Endothelial cell (in vitro differentiated cells): ENCODE measurements around the gene TREM2. TPM values are rescaled to one million over a fixed set of nuclear protein-coding genes. Genes with fewer than 3 reads are reported as not detected.

Experiments used
- DNase-seq: peaks from one replicate; pipeline ENCODE4 v3.0.0; 2021; ENCODE audit warnings: low spot score
- H3K27ac Mint-ChIP-seq: one replicate; pipeline ENCODE4 v1.8.0; 2021; ENCODE audit warnings: mixed read lengths, inconsistent platforms; ENCODE audit not compliant: unreplicated experiment
- H3K27me3 Mint-ChIP-seq: one replicate; pipeline ENCODE4 v1.8.0; 2021; ENCODE audit warnings: mild to moderate bottlenecking, moderate library complexity, mixed read lengths, inconsistent platforms; ENCODE audit not compliant: unreplicated experiment
- H3K36me3 Mint-ChIP-seq: one replicate; pipeline ENCODE4 v1.8.0; 2021; ENCODE audit warnings: mild to moderate bottlenecking, low read depth, mixed read lengths, inconsistent platforms; ENCODE audit not compliant: unreplicated experiment
- H3K4me1 Mint-ChIP-seq: one replicate; pipeline ENCODE4 v1.8.0; 2021; ENCODE audit warnings: mild to moderate bottlenecking, mixed read lengths, inconsistent platforms; ENCODE audit not compliant: unreplicated experiment
- H3K4me3 Mint-ChIP-seq: one replicate; pipeline ENCODE4 v1.8.0; 2021; ENCODE audit warnings: mild to moderate bottlenecking, mixed read lengths, inconsistent platforms; ENCODE audit not compliant: unreplicated experiment
- H3K9me3 Mint-ChIP-seq: one replicate; pipeline ENCODE4 v1.8.0; 2021; ENCODE audit warnings: mixed read lengths, inconsistent platforms; ENCODE audit not compliant: unreplicated experiment
- CTCF ChIP-seq: fragments of 200-600 bp; sonication (generic); IDR thresholded peaks from one replicate; pipeline ENCODE4 v1.5.0; 2021; ENCODE audit warnings: antibody characterized with exemption; ENCODE audit not compliant: unreplicated experiment
- total RNA-seq: library from RNA; stranded (reverse); fragmentation: NEBNext Ultra II Directional; extraction: Animal tissue kit (Norgen Biotek cat#: 25700); gene quantifications from one replicate; pipeline ENCODE4 v1.2.1, GENCODE V29; 2021; ENCODE audit not compliant: unreplicated experiment

The TREM2 gene
- total RNA-seq, 1 donor from 2014 or later, result not detected

DNA sequence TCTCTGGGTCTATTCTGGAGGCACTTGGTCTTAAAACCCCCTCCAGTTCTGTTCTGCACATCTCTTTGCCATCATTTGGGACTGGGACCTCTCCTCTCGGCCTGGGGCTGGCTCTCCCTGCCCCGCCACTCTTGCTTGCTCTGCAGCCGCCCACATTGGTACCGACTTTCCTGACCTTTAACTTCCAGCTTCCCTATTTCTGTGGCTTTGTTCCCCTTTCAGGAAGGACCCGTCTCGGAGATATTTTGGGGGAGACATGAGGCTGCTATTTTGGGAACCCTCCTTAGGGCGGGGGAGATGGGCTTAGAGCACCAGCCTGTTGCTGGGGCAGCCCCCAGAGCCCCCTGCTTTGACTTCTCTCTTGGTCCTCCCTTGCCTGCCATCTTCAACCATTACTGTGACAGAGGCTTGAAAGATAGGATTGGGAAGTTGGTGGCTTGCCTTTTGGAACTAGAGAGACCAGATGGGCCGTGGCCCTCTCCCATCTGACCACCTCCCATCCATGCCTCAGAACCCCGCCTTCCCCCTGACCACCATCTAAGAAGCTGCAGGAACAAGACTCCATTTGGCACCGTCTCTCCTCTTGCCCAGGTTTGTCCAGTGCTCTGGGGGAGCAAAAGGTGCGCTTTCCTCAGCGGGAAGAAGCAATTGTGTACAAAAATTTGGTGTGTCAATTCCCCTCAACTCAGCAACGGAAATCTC lies 914 bp downstream of the TREM2 start:
- TF ChIP-seq CTCF, result no peak
- peaks cover 2% of the 10 kb centered on the region for H3K36me3 Mint-ChIP-seq
- no peaks in the 10 kb centered on the region for H3K4me1 Mint-ChIP-seq
- H3K27ac Mint-ChIP-seq, result no peak overlapping the region
- no peaks in the 10 kb centered on the region for H3K9me3 Mint-ChIP-seq
- DNase-seq, result no peak
- H3K27me3 Mint-ChIP-seq, result peaks cover 11% of the 10 kb centered on the region
- no peak overlapping the region for H3K4me3 Mint-ChIP-seq

DNA sequence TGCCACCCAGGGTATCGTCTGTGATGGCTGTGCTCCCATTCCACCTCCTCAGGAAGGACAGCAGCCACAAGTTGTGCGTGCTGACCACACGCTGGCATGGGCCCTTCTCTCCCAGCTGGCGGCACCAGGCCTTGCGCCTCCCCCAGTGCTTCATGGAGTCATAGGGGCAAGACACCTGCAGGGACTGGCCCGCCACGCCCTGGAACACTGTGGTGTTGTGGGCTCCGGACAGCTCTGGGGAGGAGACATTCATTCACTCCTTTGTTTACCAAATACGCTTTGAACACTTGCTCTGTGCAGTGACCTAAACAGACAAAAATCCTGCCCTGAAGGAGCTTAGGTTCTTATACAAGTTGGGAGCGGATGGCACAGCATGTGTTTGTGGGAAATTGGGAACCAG lies 1.5 kb downstream of the TREM2 start:
- no peak for DNase-seq
- no peak overlapping the region for H3K27ac Mint-ChIP-seq
- no peaks in the 10 kb centered on the region for H3K4me1 Mint-ChIP-seq
- H3K36me3 Mint-ChIP-seq, result peaks cover 2% of the 10 kb centered on the region
- no peak overlapping the region for H3K4me3 Mint-ChIP-seq
- no peak for TF ChIP-seq CTCF
- H3K9me3 Mint-ChIP-seq, result no peaks in the 10 kb centered on the region
- H3K27me3 Mint-ChIP-seq, result peaks cover 11% of the 10 kb centered on the region

DNA sequence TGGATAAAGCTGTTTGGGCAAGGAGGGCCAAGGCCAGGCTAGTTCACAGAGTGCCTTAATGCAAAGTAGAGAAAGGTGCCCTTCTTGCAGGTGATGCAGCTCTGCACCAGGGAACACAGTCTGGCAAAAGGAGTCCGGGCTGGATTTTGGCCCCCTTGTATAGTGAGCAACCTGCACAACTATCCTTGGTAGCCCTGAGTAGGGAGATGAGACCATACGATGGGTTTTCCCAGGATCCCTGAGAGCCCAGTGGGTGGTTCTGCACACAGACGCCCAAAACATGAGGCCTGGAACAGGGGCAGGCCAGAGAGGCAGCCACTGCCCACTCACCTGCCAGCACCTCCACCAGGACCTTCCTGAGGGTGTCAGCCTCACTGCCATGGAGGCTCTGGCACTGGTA lies 2.0 kb downstream of the TREM2 start:
- H3K27me3 Mint-ChIP-seq, result peaks cover 11% of the 10 kb centered on the region
- no peak overlapping the region for H3K27ac Mint-ChIP-seq
- no peak overlapping the region for H3K4me3 Mint-ChIP-seq
- no peak for DNase-seq
- H3K9me3 Mint-ChIP-seq, result no peaks in the 10 kb centered on the region
- H3K4me1 Mint-ChIP-seq, result no peaks in the 10 kb centered on the region
- H3K36me3 Mint-ChIP-seq, result peaks cover 2% of the 10 kb centered on the region
- no peak for TF ChIP-seq CTCF

DNA sequence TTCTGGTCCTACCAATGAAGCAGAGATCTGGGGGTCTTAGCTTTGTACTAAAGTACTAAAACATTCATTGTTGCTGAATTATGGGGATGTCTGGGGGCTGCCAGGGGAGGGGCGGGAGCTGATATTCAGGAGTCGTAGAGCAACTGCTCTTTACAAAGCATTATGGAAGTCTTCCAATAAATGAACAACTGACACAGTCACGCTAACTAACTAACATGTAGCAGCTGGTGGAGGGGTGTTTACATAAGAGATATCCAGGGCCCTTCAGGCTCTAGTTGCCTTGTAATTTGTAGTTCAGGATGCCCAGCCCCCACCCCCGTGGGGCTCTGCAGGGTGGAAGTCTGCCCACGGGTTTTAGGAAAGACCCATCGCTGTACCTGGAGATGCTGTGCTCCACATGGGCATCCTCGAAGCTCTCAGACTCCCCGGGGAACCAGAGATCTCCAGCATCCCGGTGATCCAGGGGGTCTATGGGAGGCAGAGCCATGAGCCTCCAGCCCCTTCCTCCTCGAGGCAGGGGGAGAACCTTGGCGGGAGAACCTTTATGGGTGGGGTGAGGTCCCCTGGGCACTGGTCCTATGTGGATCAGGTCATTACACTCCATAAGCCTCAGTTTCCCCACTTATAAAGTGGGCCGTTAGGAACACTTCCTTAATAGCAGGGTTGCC lies 3.4 kb downstream of the TREM2 start:
- H3K4me3 Mint-ChIP-seq, result no peak overlapping the region
- no peaks in the 10 kb centered on the region for H3K9me3 Mint-ChIP-seq
- H3K27ac Mint-ChIP-seq, result no peak overlapping the region
- peaks cover 2% of the 10 kb centered on the region for H3K36me3 Mint-ChIP-seq
- no peak for DNase-seq
- TF ChIP-seq CTCF, result no peak
- H3K4me1 Mint-ChIP-seq, result peaks cover 3% of the 10 kb centered on the region
- H3K27me3 Mint-ChIP-seq, result peaks cover 11% of the 10 kb centered on the region

- TF ChIP-seq CTCF, result no peak
- no peak for DNase-seq
- peaks cover 4% of the 10 kb centered on the region for H3K27me3 Mint-ChIP-seq
- peaks cover 10% of the 10 kb centered on the region for H3K4me1 Mint-ChIP-seq
- no peak overlapping the region for H3K4me3 Mint-ChIP-seq
- no peaks in the 10 kb centered on the region for H3K9me3 Mint-ChIP-seq
- peaks cover 2% of the 10 kb centered on the region for H3K36me3 Mint-ChIP-seq
- no peak overlapping the region for H3K27ac Mint-ChIP-seq
These were observed 5.6 kb downstream of the TREM2 start for GRCh38 chr6:41157323-41157722.
